A549 (cell line): ENCODE measurements around the gene TGFBR2.

Experiments used
- CEBPB ChIP-seq, 2 experiments: fragments of >200 bp in 1 of 2; sonication (Bioruptor Twin) in 1 of 2; formaldehyde crosslinking in 1 of 2; IDR thresholded peaks; 2 replicates each; pipeline ENCODE4 v1.6.1; 2012 to 2016
- TF ChIP-seq, protein P1 (sequence below): fragments of >200 bp; sonication (Bioruptor Twin); formaldehyde crosslinking; IDR thresholded peaks from 3 replicates; pipeline ENCODE4 v1.5.1; 2016

DNA sequence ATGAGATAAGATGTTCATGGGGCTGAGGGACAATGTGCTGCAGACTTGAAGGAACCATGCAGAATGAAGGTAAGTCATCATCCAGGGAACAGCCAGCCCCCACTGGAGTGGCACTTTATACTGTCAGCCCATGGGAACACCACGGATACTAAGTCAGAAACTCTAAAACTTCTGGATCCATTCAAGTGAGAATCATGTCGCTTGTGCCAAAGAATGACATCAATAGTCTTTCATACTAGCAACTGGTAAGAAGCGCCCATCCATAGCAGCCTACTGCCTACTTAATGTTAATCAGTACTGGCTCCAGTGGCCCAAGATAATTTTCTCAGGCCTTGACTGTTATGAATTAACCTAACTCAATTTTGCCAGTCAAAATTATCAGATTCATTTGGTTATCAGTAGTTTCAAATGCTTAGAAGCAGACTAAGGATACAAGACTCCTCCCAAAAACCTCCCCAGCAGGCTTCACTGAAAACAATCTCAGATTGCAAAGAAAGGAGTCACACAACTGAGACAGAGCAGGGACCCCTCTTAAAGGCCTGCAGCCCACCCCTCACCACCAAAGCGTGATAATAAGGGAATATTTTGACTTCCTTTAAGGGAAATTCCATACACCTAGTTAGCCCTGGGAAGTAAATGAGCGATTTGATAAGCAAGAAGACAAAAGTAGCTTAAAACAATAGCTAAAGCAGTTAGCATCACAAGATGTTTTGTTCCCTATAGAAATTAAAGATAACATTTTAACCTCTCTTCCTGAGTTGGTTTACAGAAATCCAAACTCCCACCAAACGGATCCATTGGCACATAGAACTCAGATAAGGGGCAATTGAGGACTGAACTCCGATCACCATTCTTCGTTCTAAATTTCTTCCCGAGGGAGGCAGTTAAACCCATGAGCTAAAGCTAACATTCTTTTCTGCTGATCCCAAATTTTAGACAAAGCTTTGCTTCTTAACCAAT is 98.8 kb downstream of the TGFBR2 start:
- TF ChIP-seq, protein P1, sequence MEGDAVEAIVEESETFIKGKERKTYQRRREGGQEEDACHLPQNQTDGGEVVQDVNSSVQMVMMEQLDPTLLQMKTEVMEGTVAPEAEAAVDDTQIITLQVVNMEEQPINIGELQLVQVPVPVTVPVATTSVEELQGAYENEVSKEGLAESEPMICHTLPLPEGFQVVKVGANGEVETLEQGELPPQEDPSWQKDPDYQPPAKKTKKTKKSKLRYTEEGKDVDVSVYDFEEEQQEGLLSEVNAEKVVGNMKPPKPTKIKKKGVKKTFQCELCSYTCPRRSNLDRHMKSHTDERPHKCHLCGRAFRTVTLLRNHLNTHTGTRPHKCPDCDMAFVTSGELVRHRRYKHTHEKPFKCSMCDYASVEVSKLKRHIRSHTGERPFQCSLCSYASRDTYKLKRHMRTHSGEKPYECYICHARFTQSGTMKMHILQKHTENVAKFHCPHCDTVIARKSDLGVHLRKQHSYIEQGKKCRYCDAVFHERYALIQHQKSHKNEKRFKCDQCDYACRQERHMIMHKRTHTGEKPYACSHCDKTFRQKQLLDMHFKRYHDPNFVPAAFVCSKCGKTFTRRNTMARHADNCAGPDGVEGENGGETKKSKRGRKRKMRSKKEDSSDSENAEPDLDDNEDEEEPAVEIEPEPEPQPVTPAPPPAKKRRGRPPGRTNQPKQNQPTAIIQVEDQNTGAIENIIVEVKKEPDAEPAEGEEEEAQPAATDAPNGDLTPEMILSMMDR, result no peak
- TF ChIP-seq CEBPB (IDR thresholded peaks at IDR 0.05), result no peak
